ENCODE measurements around the gene LPCAT1. TPM values are rescaled to one million over a fixed set of nuclear protein-coding genes. Genes with fewer than 3 reads are reported as not detected.

The LPCAT1 gene
- total and polyA plus RNA-seq, 10 of the 15 experiments (the other 5 are each of a cell fraction or from before 2014, with no cell fraction given) = 2.3 to 109 (median 72.7) TPM

DNA sequence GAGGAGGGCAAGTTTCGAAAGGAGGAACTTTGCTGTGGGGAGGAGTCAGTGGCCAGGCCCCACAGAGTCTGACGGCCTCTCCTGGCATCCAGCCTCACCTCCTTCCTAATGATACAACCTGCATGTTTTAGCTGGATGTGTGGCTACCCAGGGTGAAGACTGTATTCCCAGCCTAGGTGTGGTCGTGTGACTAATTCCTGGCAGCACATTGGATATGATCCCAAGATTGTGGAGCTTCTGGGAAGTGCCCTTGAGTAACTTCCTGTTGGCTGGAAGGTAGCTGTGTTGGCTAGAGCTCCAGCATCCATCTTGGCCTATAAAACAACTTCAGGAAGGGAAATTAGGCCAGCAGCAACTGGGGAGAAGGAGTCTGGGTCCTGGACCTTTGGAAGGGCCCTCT is 19.0 kb upstream of the LPCAT1 start:
- no peak overlapping the region for H2AFZ ChIP-seq (ENCODE audit: control insufficient read depth, low read depth, low read length)
- FAIRE-seq = no peak
- no peak overlapping the region for H3K9ac ChIP-seq (ENCODE audit: control insufficient read depth, insufficient read depth, low read length)
- intact Hi-C loops (cut with micrococcal nuclease; ENCODE audit: unreplicated experiment) (no loop called here), in situ Hi-C loops (cut with MboI) (no loop called here)
- H3K27me3 ChIP-seq (replicated peaks in 1 of 2; ENCODE audit: control insufficient read depth in 2 of 2, insufficient read depth in 2 of 2, low read length in 1 of 2) = no peaks in the 10 kb centered on the region
- ChIA-PET CTCF (no interaction called here), POLR2A (no interaction called here), SMC1A (ENCODE audit: uncharacterized antibody, unreplicated experiment) (interaction anchor here (1.2 kb wide), 1 partner anchor 51 kb away, joined by 3 read pairs; no protein-coding TSS in a partner anchor), RAD21 (ENCODE audit: unreplicated experiment) (no interaction called here)
- H3K9me3 ChIP-seq (replicated peaks; ENCODE audit: control insufficient read depth, insufficient read depth, low read length) = no peaks in the 10 kb centered on the region; the same call in 2 of the 3 replicates
- no peak overlapping the region for H3K4me2 ChIP-seq (ENCODE audit: control insufficient read depth, insufficient read depth)
- TF ChIP-seq CHD1 (IDR thresholded peaks at IDR 0.05; ENCODE audit: low read depth, low read length) = no peak
- TF ChIP-seq MEF2A (IDR thresholded peaks at IDR 0.05; ENCODE audit: insufficient read depth, low read depth, low read length) = no peak
- no peak for TF ChIP-seq NR2C1 (IDR thresholded peaks at IDR 0.05)
- no peak for TF ChIP-seq MTA3 (IDR thresholded peaks at IDR 0.05; ENCODE audit: borderline replicate concordance, low read length)
- no peak for TF ChIP-seq NFYA (IDR thresholded peaks at IDR 0.05; ENCODE audit: borderline replicate concordance, low read depth, low read length)
- TF ChIP-seq IRF4 (IDR thresholded peaks at IDR 0.05; ENCODE audit: low read depth, low read length) = no peak
- TF ChIP-seq NRF1 (conservative IDR thresholded peaks at IDR 0.05; ENCODE audit: low read depth, low read length) = no peak
- no peaks in the 10 kb centered on the region for H3K4me1 ChIP-seq (ENCODE audit: control insufficient read depth, insufficient read depth, low read length)
- H3K79me2 ChIP-seq (ENCODE audit: control insufficient read depth, insufficient read depth, low read length) = no peaks in the 10 kb centered on the region
- BruUV-seq (replicated peaks) = no TSS peak
- no peak overlapping the region for H3K27ac ChIP-seq (ENCODE audit: control insufficient read depth, insufficient read depth)
- WGBS (ENCODE audit: insufficient coverage, insufficient replicate concordance, low lambda C conversion rate, missing lambda C conversion rate) = 45% methylated on average over 3 of the region's 3 CpGs
- H3K4me3 ChIP-seq = no peak overlapping the region
- no peaks in the 10 kb centered on the region for H4K20me1 ChIP-seq (ENCODE audit: control insufficient read depth, insufficient read depth)
- DNase-seq (ENCODE audit: low read depth, low spot score) = no peak
- no peaks in the 10 kb centered on the region for H3K36me3 ChIP-seq (ENCODE audit: control insufficient read depth in 2 of 2, insufficient read depth in 2 of 2, low read length in 1 of 2)
- ATAC-seq = no peak

DNA sequence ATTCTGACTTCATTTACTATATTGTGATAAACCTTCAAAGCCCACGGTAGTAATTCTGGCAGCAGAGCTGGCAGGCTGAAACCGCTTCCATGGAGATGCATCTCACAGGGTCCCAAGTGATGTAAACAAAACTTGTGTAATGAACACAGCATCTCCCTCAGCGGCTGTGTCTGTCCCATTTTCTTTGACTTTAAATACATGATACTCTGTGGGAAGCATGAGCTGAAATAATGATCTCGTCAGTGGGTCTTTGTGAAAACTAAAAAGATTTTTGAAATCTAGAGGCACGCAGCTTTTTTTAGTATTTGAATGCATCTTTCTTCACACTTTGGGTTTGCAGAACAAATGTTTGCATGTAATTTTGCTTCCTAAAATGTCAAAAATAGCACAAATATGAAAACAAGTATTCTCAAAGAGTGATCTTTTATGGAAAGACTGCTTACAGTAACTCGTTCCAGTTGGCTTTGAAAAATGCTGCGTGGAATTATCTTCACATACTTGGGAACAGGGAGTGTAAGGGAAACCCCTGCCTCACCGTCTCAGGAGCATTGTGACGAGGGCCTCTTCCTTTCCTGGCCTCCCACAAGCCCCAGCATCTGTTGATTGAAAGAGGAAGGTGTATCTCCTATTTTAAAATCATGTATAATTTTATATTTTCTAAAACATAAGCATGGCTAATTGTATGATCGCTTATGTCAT is 18.1 kb upstream of the LPCAT1 start:
- Histone ChIP-seq H3K9me3 (replicated peaks; ENCODE audit: control insufficient read depth, insufficient read depth, low read length) (no peaks in the 10 kb centered on the region; the same call in 2 of the 3 replicates), H3K27ac (ENCODE audit: control insufficient read depth, insufficient read depth) (no peak overlapping the region), H3K36me3 (ENCODE audit: control insufficient read depth in 2 of 2, insufficient read depth in 2 of 2, low read length in 1 of 2) (no peaks in the 10 kb centered on the region), H2AFZ (ENCODE audit: control insufficient read depth, low read depth, low read length) (no peak overlapping the region), H3K4me3 (no peak overlapping the region), H3K4me1 (ENCODE audit: control insufficient read depth, insufficient read depth, low read length) (peaks cover under 1% of the 10 kb centered on the region; the same call in 1 of the 2 replicates), H4K20me1 (ENCODE audit: control insufficient read depth, insufficient read depth) (no peaks in the 10 kb centered on the region), H3K27me3 (replicated peaks in 1 of 2; ENCODE audit: control insufficient read depth in 2 of 2, insufficient read depth in 2 of 2, low read length in 1 of 2) (no peaks in the 10 kb centered on the region), H3K79me2 (ENCODE audit: control insufficient read depth, insufficient read depth, low read length) (no peaks in the 10 kb centered on the region), H3K4me2 (ENCODE audit: control insufficient read depth, insufficient read depth) (no peak overlapping the region), H3K9ac (ENCODE audit: control insufficient read depth, insufficient read depth, low read length) (no peak overlapping the region)
- ChIA-PET SMC1A (ENCODE audit: uncharacterized antibody, unreplicated experiment) (interaction anchor here (1.2 kb wide), 1 partner anchor 50 kb away, joined by 3 read pairs; no protein-coding TSS in a partner anchor), POLR2A (no interaction called here), RAD21 (ENCODE audit: unreplicated experiment) (no interaction called here), CTCF (interaction anchor here (0.6 kb wide), 1 partner anchor 950 kb away, joined by 3 read pairs; no protein-coding TSS in a partner anchor)
- in situ Hi-C loops (cut with MboI) = no loop called here
- WGBS (ENCODE audit: insufficient coverage, insufficient replicate concordance, low lambda C conversion rate, missing lambda C conversion rate) = 20% methylated on average over 10 of the region's 10 CpGs
- no peak for DNase-seq (ENCODE audit: low read depth, low spot score)
- ATAC-seq = no peak
- no TSS peak for BruUV-seq (replicated peaks)
- intact Hi-C loops (cut with micrococcal nuclease; ENCODE audit: unreplicated experiment) = no loop called here
- no peak for TF ChIP-seq KAT2A (conservative IDR thresholded peaks at IDR 0.05; ENCODE audit: control insufficient read depth, low read depth, low read length)
- TF ChIP-seq POLR2A (IDR thresholded peaks at IDR 0.05; ENCODE audit: low read depth, low read length) = no peak
- FAIRE-seq = no peak
